Stimulated activated CD4-positive, alpha-beta T cell treated with anti-CD3 and anti-CD28 coated beads, Interleukin-4, amount 100 ng/mL, for 4 hours (primary cell): Measurements from ENCODE around the gene KDM1A.

Experiments used
- DNase-seq, 2 experiments: peaks; one replicate each; pipeline ENCODE4 v3.0.0-alpha.2; 2020

Gene KDM1A

DNA sequence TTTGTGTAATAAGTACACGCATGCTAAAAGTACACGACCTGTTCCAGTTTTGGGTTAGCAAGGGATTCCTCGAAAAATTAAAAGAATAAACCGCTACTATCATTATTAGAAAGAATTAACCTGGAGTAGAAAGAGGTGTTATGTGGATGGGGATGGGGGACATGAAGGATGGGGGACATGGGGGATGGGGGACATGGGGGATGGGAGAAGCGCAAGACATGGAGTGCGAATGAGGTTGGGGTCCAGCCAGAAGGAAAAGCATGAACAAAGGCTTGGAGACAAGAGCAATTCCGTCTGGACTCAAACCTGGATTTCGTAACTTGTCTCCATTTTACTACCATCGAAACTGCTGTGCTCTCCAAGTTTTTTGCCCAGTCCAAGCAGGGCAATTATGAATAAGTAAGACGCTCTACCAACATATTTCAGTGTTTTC, 591 bp upstream of the KDM1A start:
- no peak for DNase-seq

DNA sequence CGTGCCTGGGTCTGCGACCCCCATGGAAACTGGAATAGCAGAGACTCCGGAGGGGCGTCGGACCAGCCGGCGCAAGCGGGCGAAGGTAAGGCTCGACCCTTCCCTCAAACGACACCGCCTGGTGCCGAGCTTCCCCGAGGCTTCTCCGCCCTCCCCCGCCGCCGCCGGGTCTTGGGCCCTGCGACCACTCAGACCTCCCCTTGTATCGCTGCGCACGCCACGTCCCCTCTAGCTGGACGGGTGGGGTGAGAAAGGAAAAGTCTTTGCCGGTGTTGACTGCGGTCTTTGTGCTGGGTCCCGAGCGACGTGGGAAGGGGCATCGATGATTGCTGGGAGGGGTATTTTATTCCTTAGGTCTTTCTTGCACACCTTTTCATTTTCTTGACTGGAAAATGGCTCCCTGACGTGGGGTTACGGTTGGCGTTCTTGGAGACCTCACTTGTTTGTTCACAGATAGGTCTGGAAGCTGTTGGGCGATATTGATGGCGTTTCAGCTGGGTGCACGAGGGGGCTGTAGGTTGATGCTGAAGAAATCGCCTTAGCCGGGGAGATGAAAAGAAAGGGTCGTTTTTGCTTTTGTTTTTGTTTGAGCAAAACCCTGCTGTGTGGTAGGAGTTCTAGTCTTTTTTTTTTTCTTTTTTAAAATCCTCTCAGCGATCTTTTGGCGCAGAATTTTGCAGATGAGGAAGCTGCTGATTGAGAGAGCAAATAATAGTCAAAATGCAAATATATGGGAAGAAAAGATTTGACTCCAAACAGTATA, 776 bp downstream of the KDM1A start:
- DNase-seq = peak in 1 of 2 experiments; percentile 16

DNA sequence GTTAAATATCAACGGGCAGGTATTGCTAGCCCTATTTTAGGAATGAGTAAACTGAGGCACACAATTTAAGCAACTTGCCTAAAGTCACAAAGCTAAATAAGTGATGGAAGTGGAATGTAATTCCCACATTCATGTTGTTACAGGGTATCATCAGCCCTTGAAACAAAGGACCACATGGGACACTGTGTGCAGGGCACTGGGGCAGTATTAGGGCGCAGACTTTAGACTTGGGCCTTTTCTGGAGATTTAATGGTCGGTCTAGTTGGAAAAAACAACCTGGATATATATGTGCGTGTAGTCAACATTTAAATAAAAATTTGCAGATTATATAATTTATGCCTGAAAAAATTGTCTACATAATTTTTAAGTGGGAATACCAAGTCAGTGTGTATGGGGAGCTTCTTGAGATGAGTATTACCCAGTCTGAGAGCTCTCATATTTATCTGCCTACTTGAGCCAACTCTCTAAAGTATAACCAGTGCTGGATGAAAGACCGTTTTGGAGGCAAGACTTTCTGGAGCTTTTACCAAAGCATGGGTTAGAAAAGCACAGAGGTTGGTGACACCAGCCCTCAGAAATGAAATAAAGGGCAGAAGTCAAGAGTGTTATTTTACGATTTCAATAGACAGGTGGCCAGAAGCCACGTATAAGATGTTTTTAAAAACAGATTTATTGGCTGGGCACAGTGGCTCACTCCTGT, 1.6 kb downstream of the KDM1A start:
- DNase-seq = no peak

DNA sequence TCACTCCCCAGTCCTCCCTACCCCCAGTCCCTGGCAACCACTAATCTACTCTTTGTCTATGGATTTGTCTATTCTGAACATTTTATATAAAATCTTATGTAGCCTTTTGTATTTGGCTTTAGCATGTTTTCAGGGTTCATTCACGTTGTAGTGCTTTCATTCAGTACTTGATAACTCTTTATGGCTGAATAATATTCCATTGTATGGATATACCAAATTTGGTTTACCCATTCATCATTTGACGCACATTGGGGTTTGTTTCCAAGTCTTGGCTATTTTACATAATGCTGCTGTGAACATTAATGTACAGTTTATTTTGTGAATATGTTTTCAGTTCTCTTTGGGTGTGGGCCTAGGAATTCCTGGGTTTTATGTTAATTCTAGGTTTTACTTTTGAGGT, 2.6 kb downstream of the KDM1A start:
- DNase-seq = no peak

DNA sequence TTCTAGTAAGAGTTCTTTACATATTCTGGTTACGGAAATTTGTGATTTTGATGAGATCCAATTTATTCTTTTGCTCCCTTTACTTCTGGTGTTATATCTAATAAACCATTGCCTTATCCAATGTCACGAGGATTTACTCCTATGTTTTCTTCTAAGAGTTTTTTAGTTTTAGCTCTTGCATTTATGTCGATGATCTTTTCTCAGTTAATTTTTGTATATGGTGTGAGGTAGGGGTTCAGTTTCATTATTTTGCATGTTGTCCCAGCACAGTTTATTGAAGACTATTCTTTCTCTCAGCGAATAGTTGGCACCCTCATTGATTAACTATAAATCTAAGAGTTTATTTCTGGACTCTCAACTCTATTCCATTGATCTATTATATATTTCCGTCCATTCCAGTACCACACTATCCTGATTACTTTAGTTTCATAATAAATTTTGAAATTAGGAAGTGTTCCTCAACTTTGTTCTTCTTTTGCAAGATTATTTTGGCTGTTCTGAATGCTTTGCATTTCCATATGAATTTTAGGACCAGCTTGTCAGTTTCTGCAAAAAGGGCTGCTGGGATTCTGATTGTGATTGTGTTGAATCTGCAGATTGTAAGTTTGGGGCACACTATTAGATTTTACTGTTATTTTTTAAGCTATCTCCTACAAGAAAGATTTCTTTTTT, 4.0 kb downstream of the KDM1A start:
- DNase-seq = no peak

DNA sequence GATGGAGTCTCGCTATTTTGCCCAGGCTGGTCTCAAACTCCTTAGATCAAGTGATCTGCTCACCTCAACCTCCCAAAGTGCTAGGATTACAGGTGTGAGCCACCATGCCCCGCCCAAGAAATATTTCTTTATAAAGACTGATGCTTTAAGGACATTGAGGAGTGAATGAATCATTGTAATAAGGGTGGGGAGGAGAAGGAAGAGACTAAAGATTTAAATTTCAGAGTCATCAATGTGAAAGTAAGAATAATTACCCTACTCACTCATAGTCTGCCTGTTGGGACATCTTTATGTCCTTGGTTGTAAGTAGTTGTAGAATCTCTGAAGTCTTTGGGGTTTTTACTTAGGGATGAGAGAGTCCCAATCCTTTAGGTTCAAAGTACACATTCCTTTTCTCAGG, 7.3 kb downstream of the KDM1A start:
- DNase-seq = no peak

DNA sequence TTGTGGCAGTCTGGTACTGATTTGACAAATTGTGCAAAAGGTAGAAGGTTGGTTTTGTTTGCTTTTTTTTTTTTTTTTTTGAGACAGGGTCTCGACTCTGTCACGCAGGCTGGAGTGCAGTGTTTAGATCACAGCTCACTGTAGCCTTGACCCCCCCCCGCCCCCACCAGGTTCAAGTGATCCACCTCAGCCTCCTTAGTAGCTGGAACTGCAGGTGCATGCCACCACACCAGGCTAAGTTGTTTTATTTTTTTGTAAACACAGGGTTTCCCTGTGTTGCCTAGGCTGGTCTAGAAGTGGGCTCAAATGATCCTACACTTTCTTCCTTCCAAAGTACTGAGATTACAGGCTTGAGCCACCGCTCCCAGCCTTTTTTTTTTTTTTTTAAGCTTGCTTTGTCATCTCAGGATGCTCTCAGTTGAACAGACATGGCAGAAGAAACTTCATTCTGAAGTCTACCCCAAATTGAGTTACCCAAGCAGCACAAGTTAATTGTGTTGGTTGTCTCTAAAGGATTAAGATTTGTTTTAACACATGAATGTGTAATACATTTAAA, 8.2 kb downstream of the KDM1A start:
- no peak for DNase-seq

DNA sequence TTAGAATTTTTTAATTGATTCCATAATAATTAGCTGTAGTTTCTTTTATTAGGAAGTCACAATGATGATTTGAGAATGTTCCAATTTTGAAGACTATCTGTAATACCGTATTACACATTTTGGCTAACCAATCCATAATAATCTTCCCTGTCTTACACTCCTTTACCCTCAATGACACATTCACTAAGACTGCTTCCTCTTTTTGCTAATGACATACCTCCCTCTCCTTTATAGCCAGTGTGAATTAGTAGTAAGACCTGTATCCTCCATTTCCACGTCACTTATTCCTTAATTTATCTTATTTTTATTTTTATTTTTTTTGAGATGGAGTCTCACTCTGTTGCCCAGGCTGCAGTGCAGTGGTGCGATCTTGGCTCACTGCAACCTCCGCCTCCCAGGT, 10.1 kb downstream of the KDM1A start:
- no peak for DNase-seq

DNA sequence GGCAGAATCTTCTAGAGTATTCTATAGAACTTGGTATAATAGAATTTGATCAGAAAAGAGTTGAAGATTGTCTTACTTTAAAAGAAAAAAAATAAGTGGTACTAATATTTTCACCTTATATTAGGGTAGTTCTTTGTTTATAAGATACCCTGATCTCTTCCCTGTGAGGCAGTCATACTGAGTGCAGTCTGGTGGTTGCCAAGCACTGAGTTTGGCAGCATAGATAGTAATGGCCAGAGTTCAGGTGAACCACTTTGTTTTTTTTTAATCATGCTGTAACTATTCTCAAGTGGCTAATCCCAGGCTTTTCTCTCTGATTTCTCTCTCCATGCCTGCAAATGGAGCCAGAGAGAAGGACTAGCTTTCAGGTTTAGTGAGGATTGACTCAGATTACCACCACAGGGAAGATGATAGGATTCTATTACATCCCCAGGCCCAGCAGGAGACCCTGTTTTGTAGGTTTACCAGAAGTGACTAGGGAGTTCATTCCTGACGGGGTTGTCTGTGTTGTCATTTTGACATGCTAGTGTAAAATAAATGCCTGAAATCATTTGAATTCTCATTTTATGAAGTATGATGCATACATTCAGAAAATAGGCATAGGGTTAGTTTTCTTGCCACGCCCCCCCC, 16.7 kb downstream of the KDM1A start:
- no peak for DNase-seq

DNA sequence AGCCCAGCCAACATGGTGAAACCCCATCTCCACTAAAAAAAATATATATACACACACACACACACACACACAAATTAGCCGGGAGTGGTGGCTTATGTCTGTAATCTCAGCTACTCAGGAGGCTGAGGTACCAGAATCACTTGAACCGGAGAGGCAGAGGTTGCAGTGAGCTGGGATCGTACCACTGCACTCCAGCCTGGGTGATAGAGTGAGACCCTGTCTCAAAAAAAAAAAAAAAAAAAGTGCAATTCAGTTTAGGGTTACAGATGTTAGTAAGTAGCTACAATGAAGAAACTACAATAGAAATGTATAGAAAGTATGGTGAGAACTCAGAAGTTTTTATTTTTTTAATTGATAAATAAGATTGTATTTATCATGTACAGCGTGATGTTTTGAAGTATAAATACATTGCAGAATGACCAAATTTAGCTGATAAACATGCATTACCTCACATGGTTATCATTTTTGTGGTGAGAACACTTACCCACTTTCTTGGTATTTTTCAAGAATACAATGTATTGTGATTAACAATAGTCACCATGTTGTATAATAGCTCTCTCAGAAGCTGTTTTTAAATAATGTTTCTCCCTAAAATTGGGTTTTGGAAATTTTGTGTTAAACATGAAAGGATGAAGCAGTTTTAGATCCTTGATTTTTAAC, 17.9 kb downstream of the KDM1A start:
- DNase-seq = no peak

DNA sequence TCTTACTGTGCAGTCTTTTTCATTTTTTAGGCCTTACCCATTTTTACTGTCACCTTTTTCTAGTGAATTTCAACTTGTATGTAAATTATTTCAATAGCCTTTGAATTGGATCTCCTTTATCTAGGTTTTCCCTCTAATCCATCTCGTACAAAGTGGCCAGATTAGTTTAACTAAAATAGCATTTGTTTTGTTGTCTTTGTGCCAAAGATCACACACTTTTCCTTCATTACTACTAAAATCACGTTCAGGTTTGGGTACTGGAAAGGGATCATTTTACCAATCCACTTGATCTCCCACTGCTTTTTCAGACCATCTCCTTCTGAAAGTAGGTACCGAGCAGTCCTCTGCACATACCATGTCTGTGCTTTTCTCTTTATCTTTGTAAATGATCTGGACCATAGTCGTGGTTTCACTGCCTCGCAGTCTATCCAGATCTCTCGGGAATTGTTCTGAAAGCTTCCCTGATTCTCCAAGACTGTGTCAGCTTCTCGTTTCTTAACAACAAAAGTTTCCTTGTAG, 20.1 kb downstream of the KDM1A start:
- DNase-seq = no peak

DNA sequence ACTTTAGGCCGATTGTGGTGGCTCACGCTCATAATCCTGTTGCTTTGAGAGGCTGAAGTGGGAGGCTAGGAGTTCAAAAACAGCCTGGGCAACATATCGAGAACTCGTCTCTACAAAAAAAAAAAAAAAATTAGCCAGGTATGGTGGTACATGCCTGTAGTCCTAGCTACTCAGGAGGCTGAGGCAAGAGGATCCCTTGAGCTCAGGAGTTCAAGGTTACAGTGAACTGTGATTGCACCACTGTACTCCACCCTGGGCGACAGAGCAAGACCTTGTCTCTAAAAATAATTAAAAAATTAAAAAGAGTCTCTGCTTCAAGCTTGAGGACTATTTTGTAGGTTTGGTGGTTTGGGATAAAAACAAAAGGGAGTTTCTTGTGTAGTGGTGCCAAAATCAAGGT, 21.2 kb downstream of the KDM1A start:
- no peak for DNase-seq

DNA sequence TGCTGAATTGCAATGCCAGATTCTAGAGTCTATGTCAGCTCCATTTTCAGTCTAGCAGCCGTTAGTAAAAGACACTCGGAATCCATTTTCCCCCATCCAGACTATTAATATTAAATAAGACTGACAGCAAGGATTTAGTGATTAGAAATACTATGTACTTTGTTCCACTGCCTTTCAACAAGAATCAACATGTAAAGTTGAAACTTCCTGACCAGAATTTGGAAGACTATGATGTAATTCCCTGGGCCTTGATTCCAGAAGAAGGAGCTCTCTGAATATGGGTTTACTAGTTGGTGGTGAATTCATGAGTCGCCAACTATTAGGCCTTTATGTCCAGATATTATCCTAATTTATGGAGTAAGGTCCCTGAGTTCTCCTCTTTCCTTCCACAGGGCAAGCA, 24.8 kb downstream of the KDM1A start:
- no peak for DNase-seq

DNA sequence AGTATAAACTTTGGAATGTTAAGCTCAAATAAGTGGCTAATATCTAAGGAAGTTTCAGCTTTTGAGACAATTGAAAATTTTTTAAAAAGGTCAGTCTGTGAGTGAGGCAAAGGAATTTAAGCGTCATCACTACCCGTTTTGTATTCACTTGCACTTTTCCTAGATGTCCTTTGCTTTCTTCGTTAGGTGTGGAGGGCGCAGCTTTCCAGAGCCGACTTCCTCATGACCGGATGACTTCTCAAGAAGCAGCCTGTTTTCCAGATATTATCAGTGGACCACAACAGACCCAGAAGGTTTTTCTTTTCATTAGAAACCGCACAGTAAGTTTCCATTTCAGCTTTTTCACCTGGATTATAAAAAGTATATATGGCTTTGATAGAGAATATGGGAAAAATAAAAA, 30.9 kb downstream of the KDM1A start:
- no peak for DNase-seq

DNA sequence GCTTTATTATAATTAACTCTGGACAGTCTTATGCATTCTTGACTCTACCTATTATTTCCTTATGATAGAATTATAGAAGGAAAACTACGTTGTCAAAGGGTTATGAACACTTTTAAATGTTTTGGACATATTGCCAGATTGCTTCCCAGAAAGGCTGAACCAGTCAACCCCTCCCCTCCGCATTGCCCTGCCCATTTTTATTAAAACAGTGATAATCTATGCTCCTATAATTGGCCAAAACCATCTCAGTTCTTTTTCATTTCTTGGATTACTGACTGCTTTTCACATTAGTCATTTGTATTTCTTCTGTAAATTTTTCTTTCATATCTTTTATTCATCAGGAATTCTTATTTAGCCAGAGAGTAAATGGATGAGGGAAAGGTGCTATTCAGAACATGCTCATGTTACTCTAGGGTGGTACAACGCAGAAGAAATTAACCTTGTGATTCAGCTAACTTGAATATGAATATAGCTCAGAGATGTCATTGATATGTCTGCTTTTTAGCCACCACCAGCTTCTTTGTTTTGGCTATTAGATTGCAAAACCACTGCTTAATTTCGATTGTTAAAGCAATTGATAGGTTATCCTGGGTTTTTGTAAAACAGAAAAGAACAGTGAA, 32.1 kb downstream of the KDM1A start:
- DNase-seq = no peak

DNA sequence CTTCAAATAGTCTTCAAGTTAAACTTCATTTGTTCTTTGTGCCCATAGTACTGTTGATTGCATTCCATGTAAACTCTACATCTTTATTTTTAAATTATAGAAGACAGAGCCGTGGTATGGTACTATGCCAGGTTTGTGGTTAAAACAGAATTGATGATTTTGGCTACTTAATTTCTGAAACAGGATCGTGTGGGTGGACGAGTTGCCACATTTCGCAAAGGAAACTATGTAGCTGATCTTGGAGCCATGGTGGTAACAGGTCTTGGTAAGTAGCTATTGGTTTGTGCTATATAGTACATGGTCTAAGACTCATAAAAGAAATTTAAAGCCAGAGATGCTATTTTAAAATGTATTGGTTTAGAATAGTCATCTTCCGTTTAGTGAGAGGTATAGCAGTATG, 38.0 kb downstream of the KDM1A start:
- no peak for DNase-seq

DNA sequence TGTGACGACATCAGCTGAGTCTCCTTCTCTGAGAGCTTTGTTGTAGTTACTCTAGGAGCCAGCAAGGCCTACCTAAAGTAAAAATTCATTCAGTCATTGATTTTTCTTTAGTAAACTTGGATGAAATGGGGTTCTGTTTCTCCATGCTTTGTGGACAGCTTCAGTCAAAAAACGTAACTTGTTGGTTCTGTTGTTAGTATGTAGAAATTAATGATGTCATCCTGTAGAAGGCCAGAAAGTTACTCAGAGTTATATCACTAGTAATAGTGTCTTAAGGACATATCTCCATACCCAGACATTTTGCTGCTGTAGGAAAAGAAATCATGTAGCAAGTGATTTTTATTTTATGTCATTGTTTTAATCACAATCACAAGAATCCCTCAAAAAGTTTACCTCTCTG, 43.0 kb downstream of the KDM1A start:
- no peak for DNase-seq

DNA sequence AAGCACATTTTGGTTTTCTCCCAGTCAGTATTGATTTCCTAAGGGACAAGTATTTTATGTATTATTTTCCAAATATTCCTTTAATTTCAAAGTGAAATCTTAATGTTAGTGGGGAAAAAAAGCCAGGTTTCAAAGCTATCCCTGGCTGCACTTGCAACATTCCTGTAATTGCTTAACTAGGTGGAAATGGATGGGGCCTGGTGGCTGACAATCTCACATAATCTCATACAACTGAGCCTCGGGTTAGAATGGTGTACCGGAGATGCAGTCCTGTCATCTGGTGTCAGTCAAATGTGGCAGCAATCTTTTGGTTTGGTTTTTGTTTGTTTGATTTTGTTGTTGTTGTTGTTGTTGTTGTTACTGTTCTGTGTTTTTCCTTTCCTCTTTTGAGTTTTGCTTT, 46.1 kb downstream of the KDM1A start:
- DNase-seq = no peak

DNA sequence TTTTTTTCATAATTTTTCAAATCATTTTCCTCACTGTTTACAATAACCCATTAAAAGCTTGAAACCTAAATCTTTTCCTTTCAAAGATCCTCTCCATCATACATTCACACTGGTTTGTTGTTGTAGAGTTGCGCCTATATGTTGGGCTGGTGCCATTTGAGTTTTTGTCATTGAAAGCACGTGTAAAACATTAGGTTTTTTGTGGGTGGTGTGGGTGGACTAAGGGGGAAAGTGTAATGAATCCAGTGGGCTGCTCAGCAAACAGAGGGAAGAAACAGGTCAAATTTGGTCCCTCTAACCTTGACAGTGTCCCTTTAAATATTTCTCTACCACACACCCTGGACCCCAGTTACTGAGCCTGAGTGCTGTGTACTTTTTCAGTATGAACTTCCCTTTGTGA, 46.8 kb downstream of the KDM1A start:
- no peak for DNase-seq

DNA sequence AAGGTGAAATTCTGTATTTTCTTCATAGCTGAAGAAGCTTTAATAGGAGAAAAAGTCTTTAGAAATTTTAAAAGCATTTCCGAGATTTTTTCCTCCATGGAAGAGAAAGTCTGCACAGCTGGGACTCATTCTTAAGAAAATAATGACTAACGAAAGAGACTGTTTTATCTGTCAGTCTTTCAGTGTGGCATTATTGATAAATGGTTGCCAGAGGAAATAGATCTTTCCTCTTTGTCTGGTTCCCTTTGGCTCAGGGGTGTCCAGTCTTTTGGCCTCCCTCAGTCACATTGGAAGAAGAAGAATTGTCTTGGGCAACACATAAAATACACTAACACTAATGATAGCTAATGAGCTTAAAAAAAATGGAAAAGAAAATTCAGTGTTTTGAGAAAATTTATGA, 49.9 kb downstream of the KDM1A start:
- no peak for DNase-seq

DNA sequence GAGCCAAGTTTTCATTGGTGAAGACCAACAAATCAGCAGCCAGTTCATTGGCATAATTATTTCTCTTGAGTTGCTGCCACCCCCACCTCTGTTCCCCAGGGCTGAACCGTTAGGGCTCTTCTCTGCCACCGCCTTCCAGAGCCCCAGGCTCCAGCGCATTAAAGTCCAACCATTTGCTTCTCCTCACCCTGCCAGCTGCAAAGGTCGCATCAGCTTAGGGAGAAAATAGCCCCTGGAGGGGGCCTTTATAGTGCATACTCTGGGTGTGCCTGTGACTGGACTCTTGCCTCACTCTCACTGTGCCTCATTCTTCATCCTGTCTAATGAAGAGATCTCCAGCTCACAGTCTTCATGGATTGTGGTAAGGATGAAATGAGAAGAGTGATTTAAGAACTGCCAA, 50.4 kb downstream of the KDM1A start:
- no peak for DNase-seq

DNA sequence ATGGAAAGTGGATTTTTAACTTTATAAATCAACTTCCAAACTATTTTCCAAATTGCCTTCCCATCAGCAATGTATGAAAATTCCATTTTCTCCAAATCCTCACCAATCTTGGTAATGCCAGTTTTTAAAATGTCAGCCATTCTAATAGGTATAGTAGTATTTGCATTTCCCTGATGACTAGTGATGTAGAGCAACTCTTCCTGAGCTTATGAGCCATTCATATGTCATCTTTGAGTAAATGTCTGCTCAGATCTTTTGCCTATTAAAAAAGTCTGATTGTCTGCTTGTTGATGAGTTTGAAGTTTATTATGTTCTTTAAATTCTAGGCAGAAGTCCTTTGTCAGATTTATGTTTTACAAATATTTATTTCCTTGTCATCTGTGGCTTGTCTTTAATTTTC, 54.7 kb downstream of the KDM1A start:
- DNase-seq = no peak
